DND-41 (cell line): Measurements from ENCODE around the gene FAM168A.

Source experiments
- CTCF ChIP-seq: IDR thresholded peaks from 2 replicates; pipeline ENCODE4 v1.5.1; 2012; ENCODE audit warnings: borderline replicate concordance, low read length, moderate library complexity, mild to moderate bottlenecking; ENCODE audit not compliant: poor library complexity, severe bottlenecking; ENCODE audit errors: extremely low read depth
- EZH2 ChIP-seq: IDR thresholded peaks from 3 replicates; pipeline ENCODE4 v1.6.1; 2012; ENCODE audit warnings: borderline replicate concordance, low read depth, mild to moderate bottlenecking, moderate library complexity, low read length, inconsistent platforms; ENCODE audit not compliant: severe bottlenecking

GRCh38 chr11:73597336-73597955, 466 bp downstream of the FAM168A start:
- TF ChIP-seq EZH2: no peak
- TF ChIP-seq CTCF: no peak
